GM21360 (cell line): ENCODE measurements around the gene CHRND.
"Not testable (repeated sequence)": the region's sequence is repeated elsewhere in the genome, so short reads cannot be mapped to it uniquely, and the experiment has no call there.

Experiments used
- ATAC-seq: cut with Tn5 transposase; IDR thresholded peaks from one replicate; pipeline ENCODE4 v1.9.1; 2021; ENCODE audit warnings: mild to moderate bottlenecking, moderate library complexity; ENCODE audit not compliant: unreplicated experiment

CHRND gene

GRCh38 chr2:232570481-232570880, 44.5 kb downstream of the CHRND start:
- ATAC-seq, result not testable (repeated sequence)

DNA sequence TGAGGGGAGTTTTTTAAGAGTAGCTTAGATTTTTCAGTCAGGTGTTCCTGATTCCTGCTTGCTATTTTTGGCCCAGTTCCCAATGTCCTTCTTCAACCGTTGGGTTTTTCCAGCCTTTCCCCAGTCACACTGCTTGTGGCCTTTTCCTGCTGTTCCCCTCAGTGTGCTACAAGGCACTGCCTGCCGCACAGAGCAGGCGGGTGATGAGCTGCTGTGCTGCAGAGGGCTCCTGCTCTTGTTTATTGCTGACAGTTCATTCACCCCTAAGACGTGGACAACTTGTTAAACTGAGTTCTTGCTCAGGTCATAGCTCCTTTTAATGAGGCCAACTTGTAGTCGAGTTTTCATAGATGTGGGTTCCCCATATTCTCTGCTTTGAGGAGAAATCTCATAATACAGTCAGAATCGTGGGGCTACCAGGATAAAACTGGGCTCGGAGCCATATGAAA, 45.1 kb downstream of the CHRND start:
- no peak for ATAC-seq

- ATAC-seq, result no peak
These were observed 47.1 kb downstream of the CHRND start for GRCh38 chr2:232573042-232573441.

DNA sequence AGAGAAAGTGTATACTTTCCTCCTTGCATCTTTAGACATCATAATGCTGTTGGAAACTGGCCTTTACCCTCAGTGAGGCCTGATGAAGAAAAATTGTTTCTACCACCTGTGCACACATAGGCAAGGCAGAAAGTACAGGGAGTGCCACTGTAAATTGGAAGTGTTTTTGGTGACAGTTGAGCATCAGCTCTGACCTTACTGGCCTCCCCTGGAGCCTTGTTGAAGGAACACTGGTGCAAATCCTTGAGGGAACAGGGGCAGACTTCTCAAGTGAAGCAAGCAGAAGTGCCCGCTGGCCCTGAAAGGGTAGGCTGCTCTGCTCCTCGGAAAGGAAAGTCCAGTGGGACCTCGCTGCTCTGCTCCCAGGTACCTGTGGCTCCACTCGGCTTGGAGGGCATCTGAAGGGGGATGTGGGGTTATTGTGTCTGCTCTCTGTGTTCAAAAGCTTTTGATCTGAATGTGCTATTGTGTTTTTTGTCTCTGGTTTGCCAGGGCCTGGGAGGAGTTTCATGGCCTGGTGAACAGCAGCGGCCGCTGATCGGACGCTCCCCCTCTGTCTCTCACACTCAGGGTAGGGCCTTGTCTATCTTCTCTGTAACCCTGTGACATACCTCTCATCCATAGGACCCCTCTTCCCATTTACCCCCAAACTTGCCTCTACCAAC, 47.9 kb downstream of the CHRND start:
- ATAC-seq, result no peak

- no peak for ATAC-seq
These were observed 48.9 kb downstream of the CHRND start for GRCh38 chr2:232574674-232575403.

GRCh38 chr2:232575404-232575746, 49.4 kb downstream of the CHRND start:
- no peak for ATAC-seq

- no peak for ATAC-seq
These were observed 51.0 kb downstream of the CHRND start for GRCh38 chr2:232576995-232577394.

DNA sequence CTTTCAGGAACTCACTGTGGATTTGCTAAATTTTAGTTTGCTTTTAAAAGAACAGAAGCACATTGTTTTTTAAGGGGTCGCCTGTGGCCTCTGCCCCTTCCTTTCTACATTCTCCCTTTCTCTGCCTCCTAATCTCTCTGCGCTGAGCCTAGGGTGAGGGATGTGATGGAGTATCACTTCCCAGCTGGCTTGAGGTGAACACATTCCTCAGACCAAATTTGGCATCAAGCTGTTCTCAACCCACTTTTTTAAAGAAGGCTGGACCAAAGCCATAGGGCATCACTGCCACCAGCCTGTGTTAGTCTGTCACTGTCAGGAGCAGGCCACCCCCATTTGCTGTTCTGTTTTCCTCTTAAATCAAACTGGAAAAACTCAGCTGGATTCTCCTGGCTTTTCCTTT, 51.9 kb downstream of the CHRND start:
- ATAC-seq, result no peak

DNA sequence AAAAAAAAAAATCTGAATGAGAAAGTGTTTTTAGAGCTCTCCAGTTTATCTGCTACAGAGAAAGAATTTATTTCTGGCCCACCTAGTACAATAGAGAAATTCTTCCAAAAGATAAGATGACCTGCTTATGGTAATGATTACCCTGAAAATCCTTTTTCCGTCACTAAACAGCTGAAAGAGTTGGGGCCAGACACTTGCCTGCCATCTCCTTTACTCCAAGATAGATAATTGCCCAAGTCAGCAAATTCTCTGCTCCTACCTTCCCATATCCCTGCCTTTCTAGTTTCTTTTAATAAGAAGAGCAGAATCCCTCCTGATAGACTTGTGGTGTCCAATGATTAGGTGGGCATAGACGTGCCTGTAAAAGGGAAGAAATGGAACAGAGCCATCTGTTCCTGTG, 52.7 kb downstream of the CHRND start:
- ATAC-seq, result no peak

DNA sequence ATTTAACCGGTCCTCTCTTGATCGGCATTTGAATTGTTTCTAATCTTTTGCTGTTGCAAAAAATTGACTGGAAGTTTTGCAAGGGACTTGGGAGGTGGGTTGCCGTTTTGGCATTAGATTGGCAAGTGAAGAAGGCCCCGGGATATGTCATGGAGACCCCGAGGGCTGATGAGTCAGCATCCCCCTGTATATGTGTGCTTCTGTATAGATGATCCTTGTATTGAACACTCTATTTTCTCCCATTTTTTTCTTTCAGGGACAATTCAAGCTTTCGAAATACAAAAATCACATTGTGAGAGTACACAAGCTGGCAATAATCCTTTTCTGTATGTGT, 54.7 kb downstream of the CHRND start:
- ATAC-seq, result no peak

DNA sequence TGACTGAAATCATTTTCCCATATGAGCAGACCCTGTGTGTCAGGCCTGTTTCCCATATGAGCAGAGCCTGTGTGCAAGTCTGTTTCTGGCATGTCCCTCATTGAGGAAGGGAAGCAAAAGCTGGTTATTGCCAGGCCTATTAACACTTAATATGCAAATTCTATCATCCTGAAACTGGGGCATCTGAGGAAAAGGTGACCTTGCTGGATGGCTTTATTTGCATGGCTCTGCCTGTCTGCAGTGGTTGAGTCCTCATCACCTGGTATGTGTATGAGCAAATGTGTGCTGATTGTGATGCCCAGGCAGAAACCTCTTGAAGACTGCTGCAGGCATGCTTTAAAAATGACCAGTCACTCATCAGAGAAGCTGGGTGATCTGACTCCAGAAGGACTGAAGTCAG, 55.8 kb downstream of the CHRND start:
- ATAC-seq, result no peak

DNA sequence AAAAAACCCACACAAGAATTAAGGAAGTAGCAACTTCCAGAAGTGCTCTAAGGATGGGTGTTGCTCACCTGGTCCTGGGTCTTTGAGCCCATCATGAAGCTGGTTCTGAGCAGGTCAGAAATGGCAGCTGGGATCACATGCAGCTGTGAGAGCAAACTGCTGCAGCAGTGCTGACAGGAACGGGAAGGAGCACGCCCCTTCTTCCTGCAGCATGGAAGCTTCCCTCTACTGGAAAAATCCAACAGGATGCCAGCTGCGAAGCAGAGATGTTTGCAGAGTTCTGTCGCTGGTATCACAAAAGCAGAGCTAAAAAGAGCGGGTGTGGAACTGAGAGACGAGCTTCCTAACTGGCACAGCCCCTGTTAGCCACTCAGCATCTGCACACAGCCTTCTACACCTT, 58.3 kb downstream of the CHRND start:
- no peak for ATAC-seq
